A549 (cell line): ENCODE results near the gene ZNF394.

Experiments
- CTCF ChIP-seq: fragments of >200 bp; sonication (Bioruptor Twin); formaldehyde crosslinking; IDR thresholded peaks from 3 replicates; pipeline ENCODE4 v1.5.1; 2016
- EHMT2 ChIP-seq: fragments of 200-600 bp; sonication (generic); IDR thresholded peaks from 2 replicates; pipeline ENCODE4 v1.6.1; 2016; ENCODE audit warnings: antibody characterized with exemption, low read depth, mild to moderate bottlenecking, moderate library complexity
- NR3C1 ChIP-seq: fragments of >200 bp; sonication (Bioruptor Twin); formaldehyde crosslinking; IDR thresholded peaks from 3 replicates; pipeline ENCODE4 v1.6.1; 2017

DNA sequence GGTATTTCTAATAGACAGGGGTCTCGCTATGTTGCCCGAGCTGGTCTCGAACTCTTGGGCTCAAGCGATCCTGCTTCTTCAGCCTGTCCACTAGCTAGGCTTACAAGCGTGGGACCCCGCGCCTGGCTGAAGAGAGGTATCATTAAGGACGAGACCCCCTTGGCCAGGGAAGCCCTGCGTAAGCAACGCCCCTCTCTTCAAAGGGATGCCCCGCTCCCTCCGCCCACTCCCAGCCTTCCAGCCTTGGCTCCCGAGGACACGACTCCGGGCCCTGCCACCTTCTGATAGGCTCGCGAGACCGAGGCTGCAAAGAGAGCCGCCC, 4.2 kb upstream of the ZNF394 start:
- no peak for TF ChIP-seq EHMT2
- TF ChIP-seq NR3C1, result no peak
- no peak for TF ChIP-seq CTCF
